ENCODE measurements around the gene FAF1.

Gene FAF1

DNA sequence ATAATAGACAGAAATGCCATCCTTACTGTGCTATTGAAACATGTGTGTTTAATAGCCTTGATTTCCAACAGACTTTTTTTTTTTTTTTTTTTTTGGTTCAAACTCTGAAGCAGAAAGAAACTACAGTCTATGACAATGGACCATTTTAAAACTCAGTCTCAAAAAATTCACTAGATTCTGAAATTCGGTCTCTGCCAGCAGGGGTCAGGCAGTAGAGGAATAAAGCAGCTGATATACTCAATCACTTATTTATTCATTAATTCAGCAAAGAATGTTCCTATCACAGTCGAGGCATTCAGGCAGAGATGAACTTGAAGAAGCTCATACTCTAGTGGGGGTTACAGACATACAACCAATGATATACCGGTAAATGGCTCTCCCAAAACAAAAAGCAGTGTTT, 275.9 kb downstream of the FAF1 start:
- DNase-seq: no peak

DNA sequence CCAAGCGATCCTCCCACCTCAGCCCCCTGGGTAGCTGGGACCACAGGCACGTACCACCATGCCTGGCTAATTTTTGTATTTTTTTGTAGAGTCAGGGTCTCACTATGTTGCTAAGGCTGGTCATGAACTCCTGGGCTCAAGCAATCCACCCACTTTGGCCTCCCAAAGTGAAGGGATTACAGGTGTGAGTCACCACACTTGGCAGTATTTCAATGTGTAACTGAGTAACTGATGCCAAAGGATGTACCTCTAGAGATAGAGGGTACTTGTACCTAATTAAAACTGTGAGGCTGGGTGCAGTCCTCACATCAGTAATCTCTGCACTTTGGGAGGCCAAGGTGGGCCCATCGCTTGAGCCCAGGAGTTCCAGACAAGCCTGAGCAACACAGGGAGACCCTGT, 278.1 kb downstream of the FAF1 start:
- DNase-seq: no peak

DNA sequence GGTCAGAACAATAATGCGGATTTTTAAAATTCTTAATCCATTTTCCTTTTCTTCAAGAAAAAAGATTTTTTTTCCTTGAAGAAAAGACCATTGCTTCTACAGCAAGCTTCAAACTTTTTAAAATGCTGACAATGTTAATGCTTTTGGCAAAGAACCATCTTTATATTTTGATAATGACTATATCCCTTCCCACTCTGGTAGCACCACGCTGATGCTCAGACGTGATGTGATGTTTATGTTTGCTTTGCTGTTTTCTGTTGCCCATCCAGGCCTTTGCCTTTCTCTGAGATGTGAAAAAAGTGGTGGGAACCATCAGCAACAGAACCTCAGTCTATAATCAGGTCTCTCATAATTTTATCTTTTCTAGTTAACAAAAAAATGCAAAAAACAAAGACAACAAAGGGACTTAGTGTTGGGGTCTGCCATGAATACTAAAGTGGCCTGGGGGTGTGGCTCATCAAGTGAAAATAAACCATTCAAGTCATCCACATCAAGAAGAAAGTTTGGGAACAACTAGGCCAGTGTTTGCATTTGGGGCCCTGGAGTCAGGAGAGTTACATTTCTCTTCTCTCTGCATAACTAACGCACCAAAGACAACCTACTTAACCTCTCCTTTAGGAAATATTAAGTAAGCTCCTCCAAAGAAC, 292.2 kb downstream of the FAF1 start:
- no peak for DNase-seq

DNA sequence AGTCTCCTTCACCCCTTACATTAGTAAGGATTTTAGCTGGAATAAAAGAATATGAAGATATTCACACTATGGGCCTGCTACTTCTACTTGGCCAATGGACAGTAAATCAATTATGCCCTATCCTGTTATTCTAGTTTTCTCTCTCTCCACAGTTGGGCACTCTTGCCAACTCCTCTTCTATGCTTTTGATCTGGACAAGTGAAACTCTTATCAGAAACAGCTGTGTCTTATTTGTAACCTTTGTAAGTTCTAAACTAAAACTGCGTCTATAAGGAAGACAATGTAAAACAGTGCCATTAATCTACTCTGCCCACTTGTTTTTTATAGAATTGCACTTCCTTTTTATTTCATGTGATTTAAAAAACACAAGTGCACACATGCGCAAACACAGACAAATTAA, 292.8 kb downstream of the FAF1 start:
- no peak for DNase-seq

DNA sequence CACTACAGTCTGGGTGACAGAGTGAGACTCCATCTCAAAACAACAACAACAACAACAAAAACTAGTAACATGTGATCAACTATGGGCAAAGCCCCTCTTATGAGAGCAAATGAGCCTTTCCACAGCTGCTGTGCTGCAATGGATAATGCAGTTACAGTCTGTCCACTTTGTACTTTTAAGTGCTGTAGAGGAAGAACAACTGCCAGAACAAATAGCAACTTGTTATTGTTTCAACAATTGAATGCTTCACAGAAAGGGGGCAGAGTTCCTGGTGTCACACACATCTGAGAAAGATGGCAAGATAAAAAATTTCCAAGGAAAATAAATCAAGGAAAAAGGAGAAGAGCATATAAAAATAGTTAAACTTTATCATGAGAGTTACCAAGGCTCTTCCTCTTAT, 293.2 kb downstream of the FAF1 start:
- no peak for DNase-seq

DNA sequence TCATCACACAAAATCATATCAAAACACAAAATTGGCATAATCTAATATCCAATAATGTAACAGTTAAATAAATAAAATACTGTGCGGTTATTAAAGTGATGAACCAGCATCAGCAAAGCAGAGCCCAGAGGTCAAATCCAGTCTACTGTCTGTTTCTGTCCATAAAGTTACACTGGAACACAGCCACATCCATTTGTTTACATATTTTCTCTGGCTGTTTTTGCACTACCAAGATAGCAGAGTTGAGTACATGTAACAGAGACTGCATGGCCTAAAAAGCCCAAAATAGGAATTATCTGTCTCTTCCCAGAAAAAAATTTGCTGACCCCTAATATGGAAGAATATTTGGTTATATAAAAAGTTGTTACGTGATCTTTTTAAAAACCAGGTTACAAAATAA, 294.7 kb downstream of the FAF1 start:
- DNase-seq: no peak

DNA sequence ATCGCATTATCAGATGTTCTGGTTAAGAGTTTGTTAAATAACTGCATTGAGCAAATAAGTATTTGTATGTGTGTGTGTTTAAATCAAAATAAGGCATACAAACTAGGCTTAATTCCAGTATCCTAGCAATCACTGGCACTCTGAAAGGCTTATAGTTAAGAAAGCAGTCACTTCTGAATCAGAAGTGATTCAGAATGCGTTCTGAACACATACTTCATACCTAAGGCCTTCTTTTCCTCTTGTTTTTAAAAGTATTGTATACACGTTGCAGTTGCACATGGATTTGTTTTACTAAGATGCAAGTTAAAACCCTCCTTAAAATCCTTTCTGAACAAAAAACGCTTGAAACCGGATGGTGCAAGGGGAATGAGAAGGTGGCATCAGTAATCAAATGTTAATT, 298.4 kb downstream of the FAF1 start:
- no peak for DNase-seq

DNA sequence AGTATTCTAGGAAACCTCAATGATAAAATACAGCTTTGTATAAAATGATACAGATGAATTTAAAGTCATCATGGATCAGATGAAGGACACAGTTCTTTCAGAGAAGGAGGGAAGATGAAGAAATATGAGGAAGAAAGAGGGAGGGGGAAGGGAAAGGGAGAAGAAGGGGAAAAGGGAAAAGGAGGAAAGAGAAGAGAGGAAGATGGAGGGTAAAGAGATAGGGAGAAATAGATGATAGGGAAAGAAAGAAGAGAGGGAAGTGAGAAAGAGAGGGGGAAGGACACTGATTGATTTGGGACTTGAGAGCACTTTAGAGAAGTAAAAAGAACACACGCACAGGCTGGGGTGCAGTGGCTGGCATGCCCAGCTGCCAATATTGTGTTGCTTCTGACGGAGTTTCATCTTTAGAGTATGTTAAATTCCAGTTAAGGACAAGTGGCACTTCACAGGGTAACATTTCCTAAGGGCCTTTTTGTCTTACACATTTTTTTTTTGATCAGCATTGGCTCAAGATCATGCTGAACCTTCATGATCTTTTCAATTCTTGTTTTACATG, 300.9 kb downstream of the FAF1 start:
- DNase-seq: no peak

DNA sequence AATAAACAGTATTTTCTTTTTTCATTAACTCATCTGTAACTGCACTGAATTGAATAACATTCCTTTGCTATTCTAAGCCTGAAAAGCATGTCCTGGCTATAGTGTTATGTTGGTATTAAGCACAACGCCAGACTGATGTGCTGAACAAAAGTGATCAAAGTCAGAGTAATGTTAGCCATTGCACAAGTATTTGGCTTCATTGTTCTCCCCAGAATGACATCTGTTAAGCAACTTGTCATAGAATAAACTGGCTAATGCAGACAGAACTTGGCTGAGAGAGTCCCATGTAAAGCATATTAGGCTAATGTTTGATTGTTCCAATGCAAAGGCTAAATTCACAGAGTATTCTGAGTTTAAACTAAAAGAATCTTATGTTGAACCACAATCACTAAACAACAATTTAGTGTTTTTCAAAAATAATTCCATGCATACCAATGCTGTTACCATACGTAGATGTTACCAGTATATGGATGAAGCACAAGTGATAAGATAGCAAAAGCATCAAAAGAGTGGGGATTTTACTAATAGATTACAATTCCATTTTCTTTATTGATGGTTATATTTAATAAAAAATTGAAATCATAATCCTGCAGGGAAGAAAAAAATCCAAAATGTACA, 301.5 kb downstream of the FAF1 start:
- DNase-seq: no peak

DNA sequence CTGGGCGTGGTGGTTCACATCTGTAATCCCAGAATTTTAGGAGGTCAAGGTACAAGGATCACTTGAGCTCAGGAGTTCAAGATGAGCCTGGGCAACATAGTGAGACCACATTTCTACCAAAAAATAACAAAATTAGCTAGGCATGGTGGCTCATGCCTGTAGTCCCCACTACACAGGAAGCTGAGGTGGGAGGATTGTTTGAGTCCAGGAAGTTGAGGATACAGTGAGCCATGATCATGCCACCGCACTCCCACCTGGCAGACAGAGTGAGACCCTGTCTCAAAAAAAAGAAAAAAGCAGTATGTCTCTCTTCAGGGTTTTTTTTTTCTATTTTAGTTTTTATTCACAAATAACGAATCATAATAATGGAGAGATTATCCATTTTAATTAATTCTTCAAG, 303.1 kb downstream of the FAF1 start:
- DNase-seq: no peak

DNA sequence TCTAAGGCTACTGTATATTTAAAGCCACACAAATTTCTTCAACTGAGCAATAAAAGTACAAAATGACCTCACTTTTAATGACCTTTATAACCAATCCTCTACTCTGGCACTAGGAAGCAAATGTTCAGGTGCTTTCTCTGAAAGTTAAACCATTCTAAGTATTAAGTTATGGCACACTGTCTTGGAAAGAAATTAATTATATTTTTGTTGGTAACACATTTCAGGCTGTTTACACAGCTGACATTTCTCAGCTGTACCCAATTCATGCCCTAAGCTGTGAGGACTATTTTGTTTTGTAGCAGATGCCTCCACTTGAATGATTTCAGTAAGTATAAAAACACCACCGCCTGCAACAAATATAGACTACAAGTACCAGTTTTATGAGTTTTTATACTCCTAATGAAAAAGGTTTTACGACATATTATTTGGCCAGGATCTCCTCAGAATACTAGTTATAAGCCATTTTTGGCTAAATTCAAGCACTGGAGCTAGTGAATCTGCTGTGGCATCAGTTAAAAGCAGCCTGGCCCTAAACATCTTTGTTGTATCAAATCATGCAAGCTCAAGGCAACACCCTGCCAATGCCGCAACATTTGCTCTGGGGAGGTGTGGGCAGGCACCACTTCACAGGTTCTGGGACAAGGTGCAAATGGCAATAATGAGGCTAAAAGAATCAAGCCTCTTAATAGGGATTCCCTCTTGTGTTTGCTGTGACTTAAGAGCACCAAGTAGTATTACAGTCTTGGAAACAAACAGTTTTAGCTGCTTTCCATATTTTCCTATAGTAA, 308.4 kb downstream of the FAF1 start:
- no peak for DNase-seq

DNA sequence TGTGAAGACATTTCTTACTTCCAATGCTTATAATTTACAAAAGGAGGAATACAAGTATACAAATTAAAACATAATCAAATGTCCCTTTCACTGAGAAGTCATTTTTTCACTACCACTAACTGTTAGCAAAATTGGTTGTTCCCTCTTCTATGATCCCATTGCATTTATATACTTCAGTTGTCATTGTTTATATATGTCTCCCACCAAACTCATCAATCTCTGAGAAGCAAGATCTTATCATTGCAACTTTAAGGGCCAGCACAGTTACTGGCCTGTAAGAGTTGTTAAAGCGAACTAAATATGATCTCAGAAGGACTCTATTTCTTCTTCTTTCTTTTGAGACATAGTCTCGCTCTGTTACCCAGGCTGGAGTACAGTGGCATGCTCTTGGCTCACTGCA, 313.5 kb downstream of the FAF1 start:
- no peak for DNase-seq

DNA sequence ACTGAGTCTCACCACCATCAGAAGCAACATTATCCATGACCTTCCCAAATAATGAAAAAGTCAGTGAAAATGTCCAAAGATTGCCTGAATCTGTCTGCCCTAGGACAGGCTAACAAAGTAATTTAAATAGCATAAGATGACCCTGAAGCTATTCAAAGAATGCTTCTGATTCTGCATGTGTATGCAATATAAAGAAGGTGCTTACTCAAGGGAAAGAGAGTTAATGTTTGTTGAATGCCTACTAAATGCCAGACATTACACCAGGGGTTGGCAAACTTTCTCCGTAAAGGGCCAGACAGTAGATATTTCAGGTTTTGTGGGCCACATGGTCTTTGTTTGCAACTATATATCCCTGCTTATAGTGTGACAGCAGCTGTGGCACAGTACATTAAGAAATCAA, 314.9 kb downstream of the FAF1 start:
- DNase-seq: no peak

DNA sequence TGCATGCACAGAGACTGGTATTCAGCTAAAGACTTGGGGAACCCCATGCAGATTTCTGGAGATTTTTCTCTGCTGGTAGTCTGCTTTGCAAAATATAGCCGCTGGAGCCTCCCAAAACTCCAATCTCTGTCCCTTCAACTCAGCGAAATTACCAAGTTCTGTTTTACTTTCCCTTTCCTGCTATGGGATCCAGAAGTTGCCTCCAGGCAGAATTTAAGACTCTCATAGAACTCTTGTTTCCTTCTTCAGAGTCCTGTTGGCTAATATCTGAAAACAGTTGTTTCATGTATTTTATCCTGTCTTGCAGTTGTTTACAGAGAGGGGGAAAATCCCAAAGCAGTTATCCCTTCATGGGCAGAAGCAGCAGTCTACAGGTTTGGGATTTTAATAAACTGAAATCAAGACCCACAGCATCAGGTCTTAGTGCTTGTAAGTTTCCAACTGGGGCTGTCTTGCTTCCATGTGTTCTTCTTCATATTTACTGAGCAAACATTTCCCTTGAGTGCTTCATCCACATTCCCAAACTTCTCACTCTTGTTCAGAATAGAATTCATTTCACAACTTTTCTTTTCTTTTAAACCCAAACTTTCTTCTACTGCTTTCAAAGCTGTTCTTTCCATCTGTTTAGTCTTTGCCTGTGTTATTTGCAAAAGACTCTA, 315.5 kb downstream of the FAF1 start:
- DNase-seq: no peak

DNA sequence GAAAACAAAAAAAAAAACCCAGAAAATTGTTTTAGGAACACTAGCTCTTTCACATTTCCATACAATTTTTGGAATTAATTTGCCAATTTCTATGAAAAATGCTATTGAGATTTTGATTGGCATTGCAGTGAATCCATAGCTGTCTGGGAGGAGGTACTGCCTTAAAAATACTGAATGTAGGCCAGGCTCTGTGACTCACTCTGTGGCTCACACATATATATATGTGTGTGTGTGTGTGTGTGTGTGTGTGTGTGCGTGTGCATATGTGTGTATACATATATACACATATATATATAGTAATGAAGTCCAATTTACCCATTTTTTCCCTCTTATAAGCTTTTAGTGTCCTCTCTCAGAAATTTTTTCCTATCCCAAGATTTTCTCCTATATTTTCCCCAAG, 322.6 kb downstream of the FAF1 start:
- no peak for DNase-seq

DNA sequence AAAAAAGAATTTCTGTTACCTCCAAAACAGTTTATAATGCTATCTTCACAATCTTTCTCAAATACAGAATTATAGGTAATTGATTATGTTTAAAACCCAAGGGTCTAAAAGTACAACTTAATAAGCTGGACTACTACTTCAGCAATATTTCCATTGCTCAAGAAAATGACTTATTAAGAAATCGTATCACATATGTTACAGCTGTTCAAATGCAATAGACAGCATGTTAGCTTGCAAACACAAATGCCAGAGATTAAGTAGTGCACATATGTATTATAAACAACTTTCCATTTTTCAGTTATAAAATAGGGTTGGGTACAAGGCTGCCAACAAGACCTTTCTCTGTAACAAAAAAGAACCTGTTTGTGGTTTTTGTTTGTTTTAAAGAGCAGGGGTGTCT, 325.8 kb downstream of the FAF1 start:
- DNase-seq: no peak

DNA sequence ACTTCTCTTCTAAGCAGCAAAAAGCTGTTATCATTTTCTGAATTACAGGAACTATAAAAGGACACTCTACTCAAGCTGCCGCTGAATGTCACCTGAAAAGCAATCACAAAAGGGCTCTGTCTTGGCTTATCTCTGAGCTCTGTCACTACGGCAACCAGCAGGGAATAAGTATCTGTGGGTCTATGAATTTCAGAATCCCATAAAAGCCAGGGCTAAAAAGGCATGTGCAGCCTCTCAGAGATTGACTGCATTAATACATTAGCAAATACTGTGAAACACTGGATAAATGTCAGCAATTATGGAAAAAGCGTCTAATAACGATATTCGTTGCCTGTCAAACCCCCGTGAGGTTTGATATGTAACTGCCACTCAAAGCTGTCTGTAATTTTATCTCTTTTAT, 326.6 kb downstream of the FAF1 start:
- DNase-seq: no peak

DNA sequence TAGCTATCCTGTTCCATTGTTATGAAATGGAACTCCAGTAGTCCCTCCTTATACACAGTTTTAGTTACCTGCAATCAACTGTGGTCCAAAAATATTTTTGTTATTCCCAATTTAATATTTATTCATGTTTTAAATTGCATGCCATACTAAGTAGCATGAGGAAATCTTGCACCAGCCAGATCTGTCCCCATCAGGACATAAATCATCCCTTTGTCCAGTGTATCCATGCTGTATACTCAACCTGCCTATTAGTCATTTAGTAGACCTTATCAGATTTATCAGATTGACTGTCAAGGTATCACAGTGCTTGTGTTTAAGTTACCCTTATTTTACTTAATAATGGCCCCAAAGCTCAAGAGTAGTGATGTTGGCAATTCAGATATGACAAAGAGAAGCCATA, 328.9 kb downstream of the FAF1 start:
- DNase-seq: no peak

DNA sequence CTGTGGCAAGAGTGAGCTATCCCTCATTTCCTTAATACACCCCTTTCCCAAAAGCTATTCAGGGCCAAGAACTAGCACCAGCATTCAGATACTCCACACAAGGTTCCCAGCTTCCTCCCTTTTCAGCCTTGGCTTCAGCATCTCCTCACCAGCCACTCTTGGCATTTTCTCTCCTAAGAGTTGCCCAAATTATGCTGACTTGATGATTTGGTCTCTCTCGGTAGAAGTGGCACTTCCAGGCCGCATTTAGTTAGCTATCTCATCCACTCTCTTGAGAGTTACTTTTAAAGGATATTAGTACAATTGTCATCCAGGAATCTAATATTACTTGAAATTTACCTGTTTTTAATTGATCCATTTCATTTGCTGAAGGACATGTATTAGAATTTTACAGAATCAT, 337.8 kb downstream of the FAF1 start:
- no peak for DNase-seq

DNA sequence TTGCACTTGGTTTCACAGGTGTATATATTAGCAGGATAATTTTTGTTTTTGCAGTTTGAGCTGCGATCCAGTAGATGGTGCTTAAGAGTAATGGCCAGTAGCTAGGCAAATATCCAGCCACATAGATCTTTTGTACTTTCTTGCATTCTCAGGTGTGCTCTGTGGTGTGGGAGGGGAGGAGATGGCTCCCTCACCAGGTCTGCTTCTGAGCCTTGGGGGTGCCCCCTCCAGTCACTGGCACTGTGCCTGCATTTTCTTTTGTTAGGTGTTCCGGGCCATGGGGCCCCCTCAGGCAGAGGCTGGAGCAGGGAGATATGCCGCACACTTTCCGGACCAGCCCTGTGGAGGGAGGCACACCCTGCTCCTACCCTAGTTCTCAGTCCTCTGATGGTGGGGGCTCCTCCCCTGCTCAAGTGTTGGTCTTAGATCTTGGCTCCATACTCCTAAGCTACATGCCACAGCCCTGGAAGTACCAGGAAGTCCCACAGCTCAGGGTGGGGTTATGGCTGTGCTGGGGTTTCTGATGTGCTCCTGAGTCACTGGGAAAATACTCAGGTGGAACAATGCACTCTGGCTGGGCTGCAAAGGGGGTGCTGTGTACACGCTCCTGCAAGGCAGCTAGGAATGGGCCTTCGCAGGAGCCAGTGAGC, 339.3 kb downstream of the FAF1 start:
- no peak for DNase-seq

DNA sequence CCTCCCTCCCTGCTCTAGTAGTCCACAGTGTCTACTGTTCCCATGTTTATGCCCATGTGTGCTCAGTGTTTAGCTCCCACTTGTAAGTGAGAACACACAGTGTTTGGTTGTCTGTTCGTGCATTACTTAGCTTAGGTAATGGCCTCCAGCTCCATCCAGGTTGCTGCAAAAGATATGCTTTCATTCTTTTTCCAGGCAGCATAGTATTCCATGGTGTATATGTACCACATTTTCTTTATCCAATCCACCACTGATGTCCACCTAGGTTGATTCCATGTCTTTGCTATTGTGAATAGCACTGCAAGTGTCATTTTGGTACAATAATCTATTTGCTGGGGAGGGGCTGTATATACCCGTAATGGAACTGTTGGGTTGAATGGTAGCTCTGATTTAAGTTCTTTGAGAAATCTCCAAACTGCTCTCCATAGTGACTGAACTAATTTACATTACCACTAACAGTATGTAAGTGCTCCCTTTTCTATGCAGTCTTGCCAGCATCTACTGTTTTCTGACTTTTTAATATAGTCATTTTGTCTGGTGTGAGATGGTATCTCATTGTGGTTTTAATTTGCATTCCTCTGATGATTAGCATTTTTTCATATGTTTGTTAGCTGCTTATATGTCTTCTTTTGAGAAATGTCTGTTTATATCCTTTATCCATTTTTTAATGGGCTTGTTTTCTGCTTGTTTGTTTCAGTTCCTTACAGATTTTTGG, 344.9 kb downstream of the FAF1 start:
- no peak for DNase-seq

DNA sequence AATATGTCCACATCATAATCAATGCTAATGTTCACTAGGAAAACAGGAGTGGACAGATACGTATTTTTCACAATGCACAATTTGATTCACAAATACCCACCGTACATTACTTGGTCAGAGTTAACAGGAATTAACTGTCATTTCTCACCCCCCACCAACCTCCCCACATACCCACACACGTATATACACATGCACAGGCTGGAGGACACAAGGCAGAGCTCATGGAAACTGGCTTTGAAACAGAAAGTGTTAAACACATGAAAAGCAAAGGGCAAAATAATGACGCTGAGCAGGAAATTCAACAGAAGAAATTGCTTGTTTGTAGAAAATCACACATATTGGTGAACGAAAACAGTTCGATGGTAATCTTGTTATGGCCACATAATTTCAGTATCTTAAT, 348.4 kb downstream of the FAF1 start:
- no peak for DNase-seq
